Measurements from ENCODE around the gene NPFF. TPM values are rescaled to one million over a fixed set of nuclear protein-coding genes. Genes with fewer than 3 reads are reported as not detected.
"Not testable (repeated sequence)": the region's sequence is repeated elsewhere in the genome, so short reads cannot be mapped to it uniquely, and the experiment has no call there.

NPFF gene
- total RNA-seq, 1 donor from 2014 or later, result not detected

- DNase-seq (ENCODE audit: low spot score), result no peak
Observed at GRCh38 chr12:53496752-53497032, 10.6 kb downstream of the NPFF start.

DNA sequence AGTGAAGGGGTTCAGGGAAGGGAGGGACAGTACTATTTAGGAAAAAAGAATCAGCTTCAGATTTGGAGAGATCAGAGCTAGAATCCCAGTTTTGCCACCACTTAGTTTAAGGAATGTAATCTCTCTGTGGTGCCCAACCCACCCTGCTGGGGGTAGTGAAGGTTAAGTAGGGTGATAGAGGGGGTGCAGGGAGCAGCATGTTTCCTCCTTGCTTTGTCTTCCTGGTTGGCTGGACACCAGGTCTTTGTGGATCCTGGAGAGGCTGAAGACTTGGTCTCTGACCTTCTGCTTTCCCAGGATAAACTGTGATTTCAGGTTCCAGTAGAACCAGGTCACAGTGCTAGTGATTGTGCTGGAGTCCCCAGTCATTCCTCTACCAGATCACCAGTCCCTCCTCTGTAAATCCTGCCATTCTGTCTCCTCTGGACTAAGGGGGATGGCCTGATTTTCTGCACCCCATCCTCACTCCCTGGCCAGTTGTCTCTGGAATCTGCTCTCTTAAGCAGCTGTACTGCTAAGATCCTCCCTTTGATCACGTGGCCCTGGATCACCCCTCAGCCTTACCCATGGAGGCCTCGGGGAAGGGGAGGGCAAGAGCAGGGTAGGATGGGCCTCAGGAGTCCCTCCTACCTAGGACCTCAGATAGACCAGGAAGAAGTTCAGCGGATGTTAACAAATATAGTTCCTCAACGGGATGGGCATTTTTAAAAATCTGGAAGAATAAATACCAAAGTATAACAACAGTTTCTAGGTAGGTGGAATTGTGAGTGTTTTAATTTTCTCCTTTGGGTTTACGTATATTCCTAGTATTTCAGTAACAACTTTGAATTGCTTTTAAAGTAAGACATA is 11.2 kb downstream of the NPFF start:
- DNase-seq (ENCODE audit: low spot score), result peak; percentile 76

GRCh38 chr12:53493610-53494391 is 13.5 kb downstream of the NPFF start:
- DNase-seq (ENCODE audit: low spot score), result no peak

DNA sequence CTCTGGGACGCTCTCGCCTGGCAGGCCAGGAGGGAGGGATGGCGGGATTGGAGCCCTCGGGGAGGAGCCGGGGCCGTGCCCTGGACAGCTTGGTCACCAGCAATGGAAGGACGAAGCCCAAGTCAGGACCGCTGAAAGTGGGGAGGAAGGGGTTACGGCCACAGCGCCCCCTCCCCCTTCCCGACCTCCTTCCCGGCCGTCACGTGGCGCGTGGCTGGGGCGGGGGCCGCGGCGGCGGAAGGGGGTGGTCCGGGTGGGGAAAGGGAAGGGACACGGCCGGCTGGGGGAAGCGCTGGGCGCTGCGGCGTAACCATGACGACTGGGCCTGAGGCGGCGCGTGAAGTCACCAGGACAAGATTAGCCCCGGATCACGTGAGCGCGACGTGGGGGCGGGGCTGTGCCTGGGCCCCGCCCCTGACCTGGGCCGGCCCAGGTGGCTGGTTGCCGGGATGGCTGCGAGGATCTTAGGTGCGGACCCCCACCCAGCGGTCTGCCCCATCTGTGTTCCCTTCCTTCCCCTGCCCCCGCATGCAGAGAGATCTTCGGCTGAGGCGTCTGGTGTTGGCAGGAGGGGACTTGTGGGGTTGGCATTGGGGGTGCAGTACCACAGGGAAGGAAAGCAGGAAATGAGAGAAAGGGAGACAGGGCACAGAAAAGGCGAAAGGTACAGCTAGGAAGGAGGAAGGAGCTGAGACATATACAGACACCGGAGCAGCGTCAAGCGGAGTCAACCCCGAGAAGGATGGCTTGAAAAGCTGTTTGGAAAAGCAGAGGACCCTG is 14.3 kb downstream of the NPFF start:
- DNase-seq (ENCODE audit: low spot score), result peak; percentile 94

GRCh38 chr12:53492188-53492587 is 15.1 kb downstream of the NPFF start:
- DNase-seq (ENCODE audit: low spot score), result no peak

DNA sequence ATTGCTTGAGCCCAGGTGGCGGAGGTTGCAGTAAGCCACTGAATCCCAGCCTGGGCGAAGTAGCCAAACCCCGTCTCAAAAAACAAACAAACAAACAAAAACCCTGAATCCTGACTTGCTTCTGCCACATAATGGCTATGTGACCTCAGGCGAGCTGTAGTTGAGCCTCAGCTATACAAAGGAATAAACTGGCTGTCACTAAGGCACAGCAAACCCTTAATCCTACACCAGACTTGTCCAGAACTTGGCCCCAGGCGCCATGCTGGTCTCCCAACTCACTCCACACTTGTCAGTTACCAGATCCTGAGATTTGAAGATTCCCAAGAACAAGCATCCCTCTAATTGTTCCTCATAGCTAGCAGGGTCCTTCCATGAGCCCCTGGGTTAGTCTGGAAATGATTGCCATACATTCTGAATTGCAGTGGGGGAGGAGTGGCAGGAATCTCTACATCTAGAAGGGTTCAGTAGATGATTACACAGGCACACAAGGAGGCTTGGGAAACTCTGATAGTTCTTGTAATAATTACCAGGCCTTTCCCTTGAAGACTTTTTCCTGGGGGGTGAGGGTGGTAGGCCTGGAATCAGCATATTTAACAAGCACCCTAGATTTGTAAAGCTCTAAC is 17.9 kb downstream of the NPFF start:
- no peak for DNase-seq (ENCODE audit: low spot score)

DNA sequence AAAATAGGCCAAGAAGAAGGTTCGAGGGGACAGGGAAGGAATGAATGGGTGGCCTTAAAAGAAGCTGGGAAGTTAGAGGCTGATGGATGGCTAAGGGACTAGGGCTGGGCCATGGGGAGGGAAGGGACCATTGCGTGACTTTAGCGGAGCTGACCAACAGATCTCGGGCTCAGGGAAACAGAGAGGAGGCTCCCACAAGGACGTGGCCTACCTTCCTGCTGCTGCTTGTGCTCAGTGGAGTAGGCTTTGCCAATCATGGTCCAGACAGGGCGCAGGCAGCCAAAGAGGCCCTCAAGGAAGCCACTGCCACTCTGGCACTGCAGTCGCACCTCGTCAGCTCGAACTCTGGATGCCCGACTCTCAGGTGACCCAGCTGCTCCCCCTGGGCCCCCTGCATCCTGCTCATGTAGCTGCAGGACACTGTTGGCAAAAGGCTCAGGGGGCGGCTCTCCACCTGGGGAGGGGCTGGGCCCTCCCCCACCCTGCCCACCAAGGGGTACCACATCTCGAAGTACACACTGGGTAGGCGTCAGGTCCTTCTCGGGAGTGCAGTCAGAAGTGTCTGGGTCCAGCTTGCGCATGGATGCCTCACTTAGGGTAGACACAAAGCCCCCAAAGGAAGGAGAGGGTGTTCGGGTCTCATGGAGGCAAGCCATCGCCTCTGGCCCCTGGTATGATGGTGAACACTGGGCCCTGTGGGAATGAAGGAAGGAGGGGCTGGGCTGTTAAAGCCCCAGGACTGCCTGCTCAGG is 20.4 kb downstream of the NPFF start:
- no peak for DNase-seq (ENCODE audit: low spot score)

GRCh38 chr12:53485955-53486735 is 21.1 kb downstream of the NPFF start:
- DNase-seq (ENCODE audit: low spot score), result no peak

GRCh38 chr12:53484686-53485575 is 22.4 kb downstream of the NPFF start:
- DNase-seq (ENCODE audit: low spot score), result no peak

- no peak for DNase-seq (ENCODE audit: low spot score)
Observed at GRCh38 chr12:53483979-53484377, 23.3 kb downstream of the NPFF start.

DNA sequence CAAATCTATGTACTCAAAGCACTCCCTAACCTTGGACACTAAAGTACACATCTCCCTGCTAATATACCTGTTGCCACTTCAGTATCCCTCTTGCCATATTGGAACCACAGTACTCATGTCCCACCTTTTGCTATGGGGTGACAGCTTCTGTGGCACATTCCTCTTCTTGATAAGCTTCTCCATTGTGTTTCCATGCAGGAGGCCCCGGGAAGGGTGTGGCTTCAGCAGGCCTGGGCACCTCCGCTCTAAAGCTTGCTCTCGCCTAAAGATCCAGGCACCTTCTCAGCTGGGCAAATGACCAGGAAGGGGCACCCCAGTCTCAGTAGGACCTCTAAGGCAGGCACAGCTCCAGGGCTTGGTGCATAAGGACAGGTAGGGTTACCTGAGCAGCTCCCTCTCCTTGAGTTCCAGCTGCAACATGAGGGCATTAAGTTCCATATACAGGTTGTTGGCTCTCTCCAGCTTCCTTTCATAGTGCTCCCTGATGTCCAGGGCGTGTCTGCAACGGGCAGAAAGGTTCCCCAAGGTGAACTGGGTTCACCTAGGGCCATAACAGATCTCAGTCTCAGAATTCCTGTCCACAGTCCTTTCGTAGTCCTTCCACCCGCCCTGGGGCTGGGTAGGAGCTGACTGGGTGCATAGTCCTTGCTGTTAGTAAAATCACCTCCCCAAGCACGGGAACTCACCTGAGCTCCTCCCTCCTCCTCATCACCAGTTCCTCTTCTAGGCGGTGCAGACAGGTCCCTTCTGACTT is 23.9 kb downstream of the NPFF start:
- DNase-seq (ENCODE audit: low spot score), result no peak

DNA sequence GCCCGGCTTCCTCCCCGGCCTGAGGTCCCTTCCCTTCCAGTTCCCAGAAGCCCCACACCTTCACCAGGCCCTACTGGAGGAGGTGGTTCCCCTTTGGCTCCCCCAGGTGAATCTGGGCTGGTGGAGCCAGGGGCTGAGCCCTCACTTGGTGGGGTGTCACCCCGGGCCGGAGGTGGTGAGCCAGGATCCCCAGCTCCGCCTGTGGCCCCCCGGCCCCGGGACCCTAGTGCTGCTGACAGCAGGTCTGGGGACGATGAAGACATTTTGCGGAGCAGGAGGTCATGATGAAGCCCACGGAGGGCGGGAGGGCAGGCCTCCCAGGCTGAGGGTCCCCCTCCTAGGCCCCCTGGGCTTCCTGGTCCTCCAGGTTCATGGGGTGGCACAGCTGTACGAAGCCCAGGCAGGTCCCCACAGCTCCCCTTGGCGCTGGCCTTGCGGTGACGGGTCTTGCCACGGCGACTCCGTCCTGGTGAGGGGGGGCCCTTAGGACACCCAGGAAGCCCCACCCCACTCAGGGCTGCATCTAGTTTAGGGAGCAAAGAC is 24.6 kb downstream of the NPFF start:
- no peak for DNase-seq (ENCODE audit: low spot score)

- DNase-seq (ENCODE audit: low spot score), result no peak
Observed at GRCh38 chr12:53481939-53482586, 25.2 kb downstream of the NPFF start.

DNA sequence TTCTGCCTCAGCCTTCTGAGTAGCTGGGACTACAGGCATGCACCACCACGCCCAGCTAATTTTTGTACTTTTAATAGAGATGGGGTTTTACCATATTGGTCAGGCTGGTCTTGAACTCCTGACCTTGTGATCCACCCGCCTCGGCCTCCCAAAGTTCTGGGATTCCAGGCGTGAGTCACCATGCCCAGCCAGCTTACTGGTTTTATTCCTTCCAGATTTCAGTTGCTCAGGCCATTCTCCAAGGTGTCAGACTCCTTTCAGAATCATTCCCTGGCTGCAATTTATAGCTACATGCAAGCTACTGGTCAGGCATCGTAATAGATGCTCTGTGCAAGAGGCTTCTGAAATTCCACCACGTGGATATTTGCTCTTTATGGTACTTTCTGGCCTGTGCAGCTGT is 25.8 kb downstream of the NPFF start:
- not testable (repeated sequence) for DNase-seq (ENCODE audit: low spot score)

GRCh38 chr12:53480491-53481442 is 26.5 kb downstream of the NPFF start:
- DNase-seq (ENCODE audit: low spot score), result no peak

GRCh38 chr12:53479331-53479730 is 28.0 kb downstream of the NPFF start:
- no peak for DNase-seq (ENCODE audit: low spot score)

- no peak for DNase-seq (ENCODE audit: low spot score)
Observed at GRCh38 chr12:53478865-53479264, 28.4 kb downstream of the NPFF start.

All from mucosa of gallbladder (tissue), 1 donor.